Breast epithelium (tissue), 4 donors: Measurements from ENCODE around the gene ZNF44. TPM values are rescaled to one million over a fixed set of nuclear protein-coding genes. Genes with fewer than 3 reads are reported as not detected.

Source experiments
- DNase-seq, 2 donors: peaks; one replicate each; pipeline ENCODE4 v3.0.0-alpha.2; 2019; ENCODE audit warnings: low spot score in 2 of 2
- H3K27ac ChIP-seq, 2 donors: fragments of 200-600 bp; sonication (generic) in 1 of 2; one replicate each; pipeline ENCODE4 v1.5.1; 2016 to 2019; ENCODE audit warnings: mild to moderate bottlenecking in 1 of 2
- H3K27me3 ChIP-seq, 2 donors: fragments of 200-600 bp; sonication (generic) in 1 of 2; one replicate each; pipeline versions ENCODE4 v1.5.1 to v1.6.0; 2017 to 2019; ENCODE audit warnings: control low read depth in 1 of 2, mild to moderate bottlenecking in 1 of 2
- H3K36me3 ChIP-seq: fragments of 200-600 bp; one replicate; pipeline ENCODE4 v1.5.1; 2019
- H3K4me1 ChIP-seq, 2 donors: fragments of 200-600 bp; sonication (generic); one replicate each; pipeline ENCODE4 v1.5.1; 2016 to 2019; ENCODE audit warnings: control low read depth in 1 of 2
- H3K4me3 ChIP-seq, 3 donors: fragments of 200-600 bp; sonication (generic); 1 replicate in 2 of 3; 2 replicates in 1 of 3; pipeline ENCODE4 v1.5.1; 2016 to 2019; ENCODE audit warnings: mild to moderate bottlenecking in 3 of 3, moderate library complexity in 2 of 3
- H3K9me3 ChIP-seq, 2 donors: fragments of 200-600 bp; sonication (generic) in 1 of 2; one replicate each; pipeline ENCODE4 v1.5.1; 2016 to 2019; ENCODE audit warnings: control low read depth in 1 of 2
- POLR2A ChIP-seq: fragments of 450-650 bp; IDR thresholded peaks from one replicate; pipeline ENCODE4 v1.6.1; 2016; ENCODE audit warnings: antibody characterized with exemption, mild to moderate bottlenecking, moderate library complexity
- POLR2AphosphoS5 ChIP-seq, 3 donors: sonication (generic); formaldehyde crosslinking; IDR thresholded peaks; one replicate each; pipeline ENCODE4 v1.6.1; 2017; ENCODE audit warnings: antibody characterized with exemption in 3 of 3
- intact Hi-C: fragments of 100-400 bp; cut with DNase I; formaldehyde crosslinking; loops from one replicate; pipeline ENCODE4 v1.15.1; 2023; ENCODE audit warnings: low total_unique reads
- total RNA-seq, 3 donors: library from RNA; depleted of rRNA; stranded (reverse); fragments of >200 nt; gene quantifications; one replicate each; pipeline ENCODE4 v1.1.0, GENCODE V29; 2016
- TF ChIP-seq, protein P1 (sequence below), 3 donors: fragments of 450-650 bp; IDR thresholded peaks; one replicate each; pipeline ENCODE4 v1.5.1; 2016 to 2017; ENCODE audit warnings: antibody characterized with exemption in 3 of 3, mild to moderate bottlenecking in 3 of 3, moderate library complexity in 3 of 3

Gene ZNF44
- total RNA-seq = 10 to 100 TPM; 12.3 to 23.9 (median 21.7) TPM

DNA sequence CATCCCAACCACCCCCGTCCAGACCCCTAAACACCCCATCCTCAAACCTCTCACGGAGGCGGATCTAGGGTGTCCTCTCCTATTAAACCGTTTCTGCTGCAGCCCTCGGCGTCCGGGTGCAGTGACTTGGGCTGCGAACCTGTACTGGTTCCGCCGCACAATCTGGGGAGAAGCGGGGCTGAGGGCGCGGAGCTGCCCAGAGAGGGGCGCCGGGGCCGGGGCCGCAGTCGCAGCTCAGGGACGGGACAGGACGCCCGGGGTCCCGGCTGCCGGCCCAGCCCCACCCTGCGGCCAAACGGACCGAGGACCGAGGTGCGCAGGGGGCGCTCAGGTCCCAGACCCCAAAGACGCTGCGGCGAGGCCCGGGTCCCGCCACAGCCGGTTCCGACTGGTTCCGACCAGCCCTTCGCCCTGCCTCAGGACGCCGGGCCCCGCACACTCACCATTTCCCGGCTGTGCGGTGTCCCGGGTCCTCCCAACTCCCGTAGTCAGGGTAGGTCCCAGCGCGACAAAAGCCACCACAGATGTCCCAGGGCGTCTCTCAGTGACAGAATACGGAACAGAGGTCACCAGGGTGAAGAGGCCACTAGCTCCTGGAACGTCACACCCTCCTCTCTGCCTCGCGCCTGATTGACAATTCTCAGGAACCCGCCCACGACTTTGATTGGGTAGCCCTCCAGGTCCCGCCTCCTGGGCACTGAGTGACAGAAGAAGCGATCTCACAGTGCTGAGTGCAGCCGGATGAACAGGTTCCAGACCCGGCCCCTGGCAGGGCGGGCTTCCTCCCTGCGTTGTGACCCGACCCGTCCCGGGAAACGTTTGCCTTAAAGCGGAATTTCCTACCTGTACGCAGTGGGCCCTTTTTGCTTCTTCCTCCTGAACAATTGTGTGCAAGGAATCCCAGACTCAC lies at the start of gene ZNF44:
TSS of gene ZNF44 (minus strand) at position 635 of the 910 bp plus-strand sequence. CDS start at position 446, 189 bp downstream.
- Histone ChIP-seq H3K9me3 (no peaks in the 10 kb centered on the region), H3K4me1 (peaks cover 3 to 6% of the 10 kb centered on the region in 2 donors), H3K27me3 (no peaks in the 10 kb centered on the region), H3K27ac (peak within 1 kb of the TSS; percentile 93 to 98), H3K36me3 (no peaks in the 10 kb centered on the region), H3K4me3 (peak within 1 kb of the TSS; percentile 75 to 93 (median 85))
- intact Hi-C loops = no loop called here
- peak; percentile 63 to 85 (median 80) for TF ChIP-seq POLR2AphosphoS5 (IDR thresholded peaks at IDR 0.05)
- TF ChIP-seq, protein P1, sequence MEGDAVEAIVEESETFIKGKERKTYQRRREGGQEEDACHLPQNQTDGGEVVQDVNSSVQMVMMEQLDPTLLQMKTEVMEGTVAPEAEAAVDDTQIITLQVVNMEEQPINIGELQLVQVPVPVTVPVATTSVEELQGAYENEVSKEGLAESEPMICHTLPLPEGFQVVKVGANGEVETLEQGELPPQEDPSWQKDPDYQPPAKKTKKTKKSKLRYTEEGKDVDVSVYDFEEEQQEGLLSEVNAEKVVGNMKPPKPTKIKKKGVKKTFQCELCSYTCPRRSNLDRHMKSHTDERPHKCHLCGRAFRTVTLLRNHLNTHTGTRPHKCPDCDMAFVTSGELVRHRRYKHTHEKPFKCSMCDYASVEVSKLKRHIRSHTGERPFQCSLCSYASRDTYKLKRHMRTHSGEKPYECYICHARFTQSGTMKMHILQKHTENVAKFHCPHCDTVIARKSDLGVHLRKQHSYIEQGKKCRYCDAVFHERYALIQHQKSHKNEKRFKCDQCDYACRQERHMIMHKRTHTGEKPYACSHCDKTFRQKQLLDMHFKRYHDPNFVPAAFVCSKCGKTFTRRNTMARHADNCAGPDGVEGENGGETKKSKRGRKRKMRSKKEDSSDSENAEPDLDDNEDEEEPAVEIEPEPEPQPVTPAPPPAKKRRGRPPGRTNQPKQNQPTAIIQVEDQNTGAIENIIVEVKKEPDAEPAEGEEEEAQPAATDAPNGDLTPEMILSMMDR (IDR thresholded peaks at IDR 0.05) = peak in 1 of 3 donors; percentile 18
- peak; percentile 61 for TF ChIP-seq POLR2A
- DNase-seq = peak; percentile 98

DNA sequence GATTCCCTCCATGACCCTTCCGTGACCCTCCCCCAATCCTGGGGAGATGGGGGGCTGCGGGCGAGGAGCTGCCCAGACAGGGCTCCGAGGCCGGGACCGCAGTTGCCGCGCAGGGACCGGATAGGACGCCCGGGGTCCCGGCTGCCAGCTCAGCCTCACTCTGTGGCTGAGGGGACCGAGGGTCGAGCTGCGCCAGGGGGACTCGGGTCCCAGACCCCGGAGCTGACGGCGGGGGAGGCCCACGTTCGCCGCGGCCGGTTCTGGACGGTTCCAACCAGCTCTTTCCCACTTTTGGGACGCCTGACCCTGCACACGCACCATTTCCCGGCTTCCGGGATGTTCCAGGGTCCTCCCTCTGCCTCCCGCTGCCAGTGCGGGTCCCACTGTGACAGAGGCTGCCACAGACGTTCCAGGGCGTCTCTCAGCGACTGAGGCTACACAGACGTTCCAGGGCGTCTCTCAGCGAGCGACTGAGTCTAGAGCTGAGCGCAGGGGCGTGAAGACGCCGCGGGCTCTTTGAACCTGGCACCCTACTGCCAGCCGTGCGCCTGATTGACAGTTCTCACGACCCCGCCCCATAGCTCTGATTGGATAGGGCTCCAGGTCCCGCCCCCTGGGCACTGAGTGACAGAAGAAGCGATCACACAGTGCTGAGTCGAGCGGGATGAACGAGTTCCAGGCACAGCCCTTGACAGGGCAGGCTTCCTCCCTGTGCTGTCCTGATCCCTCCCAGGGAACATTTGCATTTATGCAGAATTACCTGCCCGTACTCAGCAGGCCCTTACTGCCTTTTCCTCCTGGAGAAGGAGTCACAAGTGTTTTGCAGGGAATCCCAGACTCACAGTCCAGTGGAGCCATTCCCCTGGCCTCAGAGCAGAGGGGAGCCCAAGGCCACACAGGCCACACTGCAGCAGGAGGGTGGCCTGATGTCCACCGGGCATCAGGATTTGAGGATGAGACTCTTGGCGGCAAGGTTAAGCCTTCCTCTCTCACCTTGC lies 38.8 kb upstream of the ZNF44 start, which contains the start of gene ZNF563:
TSS of gene ZNF563 (minus strand) at position 472 of the 998 bp plus-strand sequence. CDS start at position 321, 151 bp downstream.
- intact Hi-C loops = no loop called here
- no peaks in the 10 kb centered on the region for H3K36me3 ChIP-seq
- TF ChIP-seq, protein P1 (IDR thresholded peaks at IDR 0.05) = no peak
- peak; percentile 73 for TF ChIP-seq POLR2A
- peak; percentile 72 to 85 (median 85) for TF ChIP-seq POLR2AphosphoS5 (IDR thresholded peaks at IDR 0.05)
- no peaks in the 10 kb centered on the region for H3K4me1 ChIP-seq
- no peaks in the 10 kb centered on the region for H3K9me3 ChIP-seq
- H3K27ac ChIP-seq = peak within 1 kb of the TSS; percentile 95 to 96
- H3K4me3 ChIP-seq = peak within 1 kb of the TSS; percentile 88 to 93 (median 90)
- no peaks in the 10 kb centered on the region for H3K27me3 ChIP-seq
- DNase-seq = peak; percentile 98

DNA sequence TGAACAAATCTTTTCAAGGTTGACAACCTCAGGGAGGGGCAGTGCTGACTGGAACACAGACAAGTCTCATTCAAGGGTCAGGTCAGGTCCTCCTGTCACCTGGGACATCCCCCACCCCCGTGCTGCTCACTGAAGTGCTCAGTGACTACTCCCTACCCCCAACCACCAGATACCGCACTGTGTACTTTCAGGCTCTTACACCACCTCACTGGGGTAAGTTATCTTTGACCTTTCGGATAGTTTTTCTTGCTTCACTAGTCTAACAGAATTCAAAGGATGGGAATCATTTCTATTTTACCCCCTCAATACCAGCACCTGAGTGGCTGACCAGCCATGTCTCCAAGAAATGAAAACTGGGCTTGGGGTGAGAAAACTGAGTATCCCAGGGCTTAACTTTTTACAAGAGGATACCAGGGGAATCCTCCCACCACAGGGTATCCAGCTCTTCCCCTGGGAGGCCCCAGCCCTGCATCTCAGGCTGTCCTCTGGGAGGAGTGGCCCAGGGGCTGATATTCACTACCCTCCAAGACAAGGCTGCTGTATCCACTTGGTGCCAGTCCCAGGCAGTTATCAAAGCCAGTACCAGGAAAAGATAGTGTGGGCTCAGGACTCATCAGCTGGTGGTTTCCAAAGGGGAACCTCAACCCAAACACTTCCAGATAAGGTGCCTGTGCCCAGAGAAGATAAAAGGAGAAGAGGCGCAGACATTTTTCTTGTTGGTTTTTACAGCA lies 36.7 kb upstream of the ZNF44 start:
- Histone ChIP-seq H3K36me3 (no peaks in the 10 kb centered on the region), H3K9me3 (no peaks in the 10 kb centered on the region), H3K27me3 (no peaks in the 10 kb centered on the region), H3K4me1 (no peaks in the 10 kb centered on the region), H3K4me3 (no peak overlapping the region), H3K27ac (no peak overlapping the region)
- intact Hi-C loops = loop anchor here (1.0 kb wide), 1 partner anchor 13 kb away; no protein-coding TSS in a partner anchor
- no peak for DNase-seq
- no peak for TF ChIP-seq POLR2AphosphoS5 (IDR thresholded peaks at IDR 0.05)
- TF ChIP-seq, protein P1 (IDR thresholded peaks at IDR 0.05) = no peak
- TF ChIP-seq POLR2A = no peak

DNA sequence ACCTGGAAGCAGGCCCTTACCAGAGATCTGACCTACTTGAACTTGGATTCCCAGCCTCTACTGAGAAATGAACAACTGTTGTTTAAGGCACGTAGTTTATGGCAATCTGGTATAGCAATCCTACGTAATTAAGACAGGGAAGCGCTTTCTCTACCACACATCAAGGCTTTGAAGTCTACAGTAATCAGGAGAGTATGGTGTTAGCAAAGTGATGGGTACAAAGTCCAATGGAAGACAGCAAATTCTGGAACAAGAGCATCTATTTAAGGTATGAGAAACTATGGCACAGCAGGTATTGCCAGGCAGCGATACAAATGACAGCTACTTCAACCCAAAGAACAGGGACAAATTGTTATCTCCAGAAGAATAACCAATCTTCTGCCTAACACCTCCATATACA lies 35.7 kb upstream of the ZNF44 start:
- H3K36me3 ChIP-seq = no peaks in the 10 kb centered on the region
- H3K27me3 ChIP-seq = no peaks in the 10 kb centered on the region
- no peak for TF ChIP-seq POLR2AphosphoS5 (IDR thresholded peaks at IDR 0.05)
- no peak for TF ChIP-seq POLR2A
- TF ChIP-seq, protein P1 (IDR thresholded peaks at IDR 0.05) = no peak
- H3K27ac ChIP-seq = no peak overlapping the region
- H3K9me3 ChIP-seq = no peaks in the 10 kb centered on the region
- no peak for DNase-seq
- H3K4me3 ChIP-seq = no peak overlapping the region
- no peaks in the 10 kb centered on the region for H3K4me1 ChIP-seq
- intact Hi-C loops = no loop called here
